Erythroblast (primary cell): ENCODE measurements around the gene METTL27.

Source experiments
- GATA1 ChIP-seq: IDR thresholded peaks from 2 replicates; pipeline ENCODE4 v1.6.1; 2011; ENCODE audit warnings: low read depth, mild to moderate bottlenecking, control low read depth, low read length, moderate library complexity
- POLR2A ChIP-seq: IDR thresholded peaks from 2 replicates; pipeline ENCODE4 v1.6.1; 2011; ENCODE audit warnings: mild to moderate bottlenecking, low read length

DNA sequence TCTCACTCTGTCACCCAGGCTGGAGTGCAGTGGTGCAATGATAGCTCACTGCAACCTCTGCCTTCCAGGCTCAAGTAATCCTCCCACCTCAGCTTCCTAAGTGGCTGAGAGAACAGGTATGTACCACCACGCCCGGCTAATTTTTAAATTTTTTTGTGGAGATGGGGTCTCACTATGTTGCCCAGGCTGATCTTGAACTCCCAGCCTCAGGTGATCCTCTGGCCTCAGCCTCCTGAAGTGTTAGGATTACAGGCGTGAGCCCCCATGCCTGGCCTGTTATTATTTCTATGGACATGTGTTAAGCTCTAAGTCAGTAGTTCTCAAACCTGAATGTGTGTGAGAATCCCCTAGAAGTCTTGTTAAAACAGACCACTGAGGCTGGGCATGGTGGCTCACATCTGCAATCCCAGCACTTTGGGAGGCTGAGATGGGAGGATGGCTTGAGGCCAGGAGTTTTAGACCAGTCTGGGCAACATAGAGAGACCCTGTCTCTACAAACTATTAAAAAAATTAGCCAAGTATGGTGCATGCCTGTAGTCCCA is 43.2 kb upstream of the METTL27 start:
- TF ChIP-seq POLR2A, result no peak
- TF ChIP-seq GATA1, result no peak
